SIG-M5 treated with dmso at 0.1 percent for 504 hours (cell line): ENCODE results near the gene USP31.

ENCODE experiments used
- DNase-seq: peaks from one replicate; lab custom pipeline; 2025; ENCODE audit not compliant: unreplicated experiment; lab: John Stamatoyannopoulos, UW

The USP31 gene

GRCh38 chr16:23149267-23149992 is at the start of gene USP31:
TSS of gene USP31 (minus strand) at chr16:23149452. CDS start at chr16:23149270, 182 bp downstream.
- DNase-seq: peak; percentile 89

- DNase-seq: no peak
Measured at GRCh38 chr16:23196539-23196938, 47.3 kb upstream of the USP31 start.

GRCh38 chr16:23195366-23195978 is 46.2 kb upstream of the USP31 start:
- DNase-seq: no peak

GRCh38 chr16:23194497-23195221 is 45.4 kb upstream of the USP31 start:
- DNase-seq: no peak

- DNase-seq: peak; percentile 19
Measured at GRCh38 chr16:23188911-23189310, 39.7 kb upstream of the USP31 start.

- DNase-seq: no peak
Measured at GRCh38 chr16:23187341-23187740, 38.1 kb upstream of the USP31 start.

- no peak for DNase-seq
Measured at GRCh38 chr16:23186171-23186570, 36.9 kb upstream of the USP31 start.

- DNase-seq: no peak
Measured at GRCh38 chr16:23185656-23186055, 36.4 kb upstream of the USP31 start.

GRCh38 chr16:23183543-23183862 is 34.3 kb upstream of the USP31 start:
- DNase-seq: no peak

- no peak for DNase-seq
Measured at GRCh38 chr16:23182679-23183542, 33.7 kb upstream of the USP31 start, which contains the start of gene SCNN1G. TSS of gene SCNN1G (plus strand) at chr16:23182745. CDS start at chr16:23186272, 3,527 bp downstream.

- peak; percentile 66 for DNase-seq
Measured at GRCh38 chr16:23182206-23182678, 33.0 kb upstream of the USP31 start.

GRCh38 chr16:23181506-23181905 is 32.3 kb upstream of the USP31 start:
- no peak for DNase-seq

- DNase-seq: peak; percentile 23
Measured at GRCh38 chr16:23175651-23176050, 26.4 kb upstream of the USP31 start.

GRCh38 chr16:23174622-23175021 is 25.4 kb upstream of the USP31 start:
- DNase-seq: no peak

GRCh38 chr16:23172994-23173393 is 23.7 kb upstream of the USP31 start:
- DNase-seq: no peak

- DNase-seq: peak; percentile 56
Measured at GRCh38 chr16:23172583-23172982, 23.3 kb upstream of the USP31 start.

- no peak for DNase-seq
Measured at GRCh38 chr16:23164736-23165135, 15.5 kb upstream of the USP31 start.

- no peak for DNase-seq
Measured at GRCh38 chr16:23163921-23164320, 14.7 kb upstream of the USP31 start.

- no peak for DNase-seq
Measured at GRCh38 chr16:23160574-23160973, 11.3 kb upstream of the USP31 start.

GRCh38 chr16:23160082-23160481 is 10.8 kb upstream of the USP31 start:
- DNase-seq: no peak

- DNase-seq: no peak
Measured at GRCh38 chr16:23158114-23158513, 8.9 kb upstream of the USP31 start.
